ENCODE measurements around the gene KRT35.

GRCh38 chr17:41462705-41463104 is 18.2 kb downstream of the KRT35 start:
- TF ChIP-seq CTCF (IDR thresholded peaks at IDR 0.05 in 8 of 11, conservative IDR thresholded peaks at IDR 0.05 in 3 of 11) (no peak), POLR2A (IDR thresholded peaks at IDR 0.05) (no peak)

All from spleen (tissue), 7 donors.